Measurements from ENCODE around the gene CES3. TPM values are rescaled to one million over a fixed set of nuclear protein-coding genes. Genes with fewer than 3 reads are reported as not detected.

Gene CES3
- total RNA-seq, 4 donors from 2014 or later, result 0.16 to 3.1 (median 1.9) TPM

GRCh38 chr16:67009158-67009557 lies 48.1 kb downstream of the CES3 start:
- no peak for TF ChIP-seq CTCF (IDR thresholded peaks at IDR 0.05; ENCODE audit: low read depth)

- TF ChIP-seq CTCF (IDR thresholded peaks at IDR 0.05; ENCODE audit: low read depth), result no peak
Measured at GRCh38 chr16:67011274-67011673, 50.2 kb downstream of the CES3 start.

- no peak for TF ChIP-seq CTCF (IDR thresholded peaks at IDR 0.05; ENCODE audit: low read depth)
Measured at GRCh38 chr16:67013233-67013822, 52.3 kb downstream of the CES3 start.

- TF ChIP-seq CTCF (IDR thresholded peaks at IDR 0.05; ENCODE audit: low read depth), result no peak
Measured at GRCh38 chr16:67013823-67014633, 53.0 kb downstream of the CES3 start.

- TF ChIP-seq CTCF (IDR thresholded peaks at IDR 0.05; ENCODE audit: low read depth), result no peak
Measured at GRCh38 chr16:67014634-67015312, 53.7 kb downstream of the CES3 start.

- TF ChIP-seq CTCF (IDR thresholded peaks at IDR 0.05; ENCODE audit: low read depth), result no peak
Measured at GRCh38 chr16:67015313-67015731, 54.3 kb downstream of the CES3 start.

DNA sequence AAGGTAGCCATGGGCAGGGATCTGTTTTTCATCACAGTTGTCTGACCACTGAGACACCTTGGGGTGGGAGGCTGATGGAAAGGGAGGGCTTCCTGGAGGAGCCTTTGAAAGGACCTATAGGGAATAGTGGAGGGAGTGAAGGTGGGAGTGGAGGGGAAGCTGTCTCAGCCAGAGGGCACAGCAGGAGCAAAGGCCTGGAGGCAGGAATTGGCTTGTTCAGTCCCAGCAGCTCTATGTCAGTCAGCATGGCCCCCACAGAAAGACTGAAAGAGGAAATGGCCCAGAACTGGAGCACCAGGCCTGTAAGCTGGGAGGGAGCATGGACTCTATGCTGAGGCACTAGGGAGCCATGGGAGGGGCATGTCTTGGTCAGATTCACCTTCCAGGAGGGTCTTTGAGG lies 55.1 kb downstream of the CES3 start:
- TF ChIP-seq CTCF (IDR thresholded peaks at IDR 0.05; ENCODE audit: low read depth), result no peak

All from subcutaneous adipose tissue (tissue), 4 donors.